Stimulated activated CD4-positive, alpha-beta T cell treated with anti-CD3 and anti-CD28 coated beads, TNF-alpha, amount 100 ng/mL, for 1 hour (primary cell): ENCODE measurements around the gene EVC2.
"Not testable (repeated sequence)": the region's sequence is repeated elsewhere in the genome, so short reads cannot be mapped to it uniquely, and the experiment has no call there.

Experiments used
- DNase-seq, 3 donors: peaks; one replicate each; pipeline ENCODE4 v3.0.0-alpha.2; 2020; ENCODE audit warnings: low read depth in 3 of 3, low spot score in 1 of 3

EVC2 gene

GRCh38 chr4:5629542-5629941 lies 78.8 kb downstream of the EVC2 start:
- no peak for DNase-seq

- no peak for DNase-seq
These were observed 81.4 kb downstream of the EVC2 start for GRCh38 chr4:5626913-5627312.

GRCh38 chr4:5622596-5622995 lies 85.8 kb downstream of the EVC2 start:
- no peak for DNase-seq

GRCh38 chr4:5619913-5620625 lies 88.3 kb downstream of the EVC2 start:
- DNase-seq: no peak

- DNase-seq: no peak
These were observed 90.1 kb downstream of the EVC2 start for GRCh38 chr4:5618051-5618960.

- no peak for DNase-seq
These were observed 91.9 kb downstream of the EVC2 start for GRCh38 chr4:5616331-5616950.

GRCh38 chr4:5615496-5616075 lies 92.8 kb downstream of the EVC2 start:
- no peak for DNase-seq

GRCh38 chr4:5611750-5612149 lies 96.6 kb downstream of the EVC2 start:
- no peak for DNase-seq

GRCh38 chr4:5609306-5610007 lies 98.9 kb downstream of the EVC2 start:
- no peak for DNase-seq

- not testable (repeated sequence) for DNase-seq
These were observed 114.5 kb downstream of the EVC2 start for GRCh38 chr4:5593828-5594227.

GRCh38 chr4:5592272-5592671 lies 116.1 kb downstream of the EVC2 start:
- DNase-seq: no peak

- no peak for DNase-seq
These were observed 118.9 kb downstream of the EVC2 start for GRCh38 chr4:5589495-5589894.

- no peak for DNase-seq
These were observed 120.3 kb downstream of the EVC2 start for GRCh38 chr4:5588046-5588445.

- DNase-seq: no peak
These were observed 132.4 kb downstream of the EVC2 start for GRCh38 chr4:5575941-5576340.

GRCh38 chr4:5574386-5574785 lies 134.0 kb downstream of the EVC2 start:
- no peak for DNase-seq

- no peak for DNase-seq
These were observed 134.4 kb downstream of the EVC2 start for GRCh38 chr4:5573965-5574364.

GRCh38 chr4:5572751-5573150 lies 135.6 kb downstream of the EVC2 start:
- no peak for DNase-seq

- no peak for DNase-seq
These were observed 136.2 kb downstream of the EVC2 start for GRCh38 chr4:5572114-5572513.

- no peak for DNase-seq
These were observed 136.7 kb downstream of the EVC2 start for GRCh38 chr4:5571646-5572045.

GRCh38 chr4:5569451-5569850 lies 138.9 kb downstream of the EVC2 start:
- no peak for DNase-seq

GRCh38 chr4:5568931-5569330 lies 139.4 kb downstream of the EVC2 start:
- DNase-seq: no peak
